HCT116 (cell line): ENCODE data around the gene RABGEF1. TPM values are rescaled to one million over a fixed set of nuclear protein-coding genes. Genes with fewer than 3 reads are reported as not detected.

ENCODE experiments used
- ATAC-seq: fragments of 200-7000 bp; cut with Tn5 transposase; 2 replicates; pipeline ENCODE4 v1.9.1; 2020; ENCODE audit warnings: mild to moderate bottlenecking, moderate library complexity
- BruUV-seq: library from RNA; stranded (reverse); fragments of 400-500 nt; replicated peaks from 2 replicates; lab custom pipeline; 2021; lab: Mats Ljungman, UMichigan
- CTCF ChIA-PET: fragments of 300-600 bp; sonication (Branson Sonifier 250); formaldehyde crosslinking; loops from one replicate; lab custom pipeline; 2021; ENCODE audit warnings: antibody characterized with exemption; lab: Charles Lee
- POLR2A ChIA-PET: fragments of 300-600, 350-600 bp; sonication (Branson Sonifier 250); formaldehyde crosslinking; loops from one replicate; lab custom pipeline; 2021; ENCODE audit warnings: antibody characterized with exemption; lab: Charles Lee
- RAD21 ChIA-PET, 2 experiments: fragments of 300-600 bp; sonication (Branson Sonifier 250); formaldehyde crosslinking; loops; one replicate each; lab custom pipeline; 2023; ENCODE audit warnings: low total read pairs in 2 of 2; ENCODE audit not compliant: uncharacterized antibody in 2 of 2, unreplicated experiment in 2 of 2, low non-redundant PET in 1 of 2; lab: Charles Lee
- DNase-seq: peaks from one replicate; pipeline ENCODE4 v3.0.0-alpha.2; 2010; ENCODE audit warnings: low read depth, low spot score
- H2AFZ ChIP-seq: fragments of 200-600 bp; shearing (Covaris generic), sonication (generic); 2 replicates; pipeline ENCODE4 v1.6.1; 2017; ENCODE audit warnings: low read depth, mixed run types, mixed read lengths, antibody characterized with exemption, low read length; ENCODE audit not compliant: poor library complexity, severe bottlenecking
- H3K27ac ChIP-seq: 2 replicates; pipeline ENCODE4 v1.5.1; 2012; ENCODE audit warnings: low read depth, low read length
- H3K27me3 ChIP-seq: fragments of 200-600 bp; sonication (generic); 2 replicates; pipeline ENCODE4 v1.6.1; 2016; ENCODE audit warnings: mixed run types, low read length, mixed read lengths; ENCODE audit not compliant: insufficient read depth
- H3K36me3 ChIP-seq, 2 experiments: fragments of 200-500 bp in 1 of 2; fragments of 200-600 bp in 1 of 2; sonication (Bioruptor generic) in 1 of 2; sonication (generic) in 1 of 2; 2 replicates each; pipeline versions ENCODE4 v1.5.1 to v1.6.1; 2014 to 2016; ENCODE audit warnings: low read length in 2 of 2, inconsistent platforms in 1 of 2, mixed read lengths in 1 of 2, mixed run types in 1 of 2; ENCODE audit not compliant: insufficient read depth in 2 of 2, control insufficient read depth in 1 of 2
- H3K4me1 ChIP-seq, 2 experiments: fragments of 200-600 bp in 1 of 2; sonication (generic) in 1 of 2; 2 replicates each; pipeline versions ENCODE4 v1.5.1 to v1.6.1; 2012 to 2017; ENCODE audit warnings: low read length in 2 of 2, inconsistent platforms in 1 of 2, mild to moderate bottlenecking in 1 of 2, mixed read lengths in 1 of 2, mixed run types in 1 of 2, moderate library complexity in 1 of 2; ENCODE audit not compliant: insufficient read depth in 2 of 2, control insufficient read depth in 1 of 2
- H3K4me2 ChIP-seq: fragments of 200-600 bp; sonication (generic); 2 replicates; pipeline ENCODE4 v1.6.1; 2017; ENCODE audit warnings: mixed run types, low read length, mixed read lengths
- H3K4me3 ChIP-seq, 2 experiments: fragments of 200-600 bp in 1 of 2; sonication (generic) in 1 of 2; replicated peaks in 1 of 2; 2 replicates each; pipeline ENCODE4 v1.5.1; 2011 to 2016; ENCODE audit warnings: low read length in 2 of 2, control low read depth in 1 of 2, low read depth in 1 of 2, mild to moderate bottlenecking in 1 of 2, mixed read lengths in 1 of 2, mixed run types in 1 of 2
- H3K79me2 ChIP-seq: fragments of 200-600 bp; sonication (generic); 2 replicates; pipeline ENCODE4 v1.6.1; 2017; ENCODE audit warnings: mild to moderate bottlenecking, mixed run types, low read length, moderate library complexity, mixed read lengths; ENCODE audit not compliant: insufficient read depth
- H3K9ac ChIP-seq: fragments of 200-600 bp; sonication (generic); 2 replicates; pipeline ENCODE4 v1.6.1; 2016; ENCODE audit warnings: low read length, mixed read lengths
- H3K9me2 ChIP-seq: fragments of 200-600 bp; sonication (generic), shearing (Covaris generic); 2 replicates; pipeline ENCODE4 v1.6.1; 2017; ENCODE audit warnings: mixed run types, mild to moderate bottlenecking, moderate library complexity; ENCODE audit not compliant: insufficient read depth
- H3K9me3 ChIP-seq, 2 experiments: fragments of 200-500 bp in 1 of 2; fragments of 200-600 bp in 1 of 2; sonication (Bioruptor generic) in 1 of 2; sonication (generic) in 1 of 2; 2 replicates each; pipeline ENCODE4 v1.6.1; 2014 to 2017; ENCODE audit warnings: low read length in 2 of 2, mixed read lengths in 2 of 2, inconsistent platforms in 1 of 2, low read depth in 1 of 2, mild to moderate bottlenecking in 1 of 2, mixed run types in 1 of 2, moderate library complexity in 1 of 2; ENCODE audit not compliant: control insufficient read depth in 1 of 2, insufficient read depth in 1 of 2
- H4K20me1 ChIP-seq: fragments of 200-600 bp; sonication (generic), shearing (Covaris generic); 2 replicates; pipeline ENCODE4 v1.6.1; 2017; ENCODE audit warnings: mixed run types, mild to moderate bottlenecking, moderate library complexity; ENCODE audit not compliant: insufficient read depth
- CBX3 ChIP-seq: IDR thresholded peaks from 2 replicates; pipeline ENCODE4 v1.6.1; 2012; ENCODE audit warnings: low read depth
- CEBPB ChIP-seq: IDR thresholded peaks from 2 replicates; pipeline ENCODE4 v1.6.1; 2012; ENCODE audit warnings: low read depth
- EGR1 ChIP-seq: IDR thresholded peaks from 2 replicates; pipeline ENCODE4 v1.6.1; 2012; ENCODE audit warnings: low read depth
- ELF1 ChIP-seq: IDR thresholded peaks from 2 replicates; pipeline ENCODE4 v1.6.1; 2012; ENCODE audit warnings: low read depth, borderline replicate concordance
- EZH2 ChIP-seq: fragments of 200-600 bp; sonication (generic); IDR thresholded peaks from 2 replicates; pipeline ENCODE4 v1.6.1; 2017; ENCODE audit warnings: antibody characterized with exemption, mixed run types
- EZH2phosphoT487 ChIP-seq: fragments of 200-600 bp; IDR thresholded peaks from 2 replicates; pipeline ENCODE4 v1.6.1; 2018; ENCODE audit warnings: antibody characterized with exemption, borderline replicate concordance
- POLR2A ChIP-seq: IDR thresholded peaks from 2 replicates; pipeline ENCODE4 v1.7.0; 2011; ENCODE audit warnings: borderline replicate concordance; ENCODE audit not compliant: insufficient read depth, insufficient read length; ENCODE audit errors: extremely low read depth
- SP1 ChIP-seq: IDR thresholded peaks from 2 replicates; pipeline ENCODE4 v1.6.1; 2012; ENCODE audit warnings: low read depth
- TCF7L2 ChIP-seq: IDR thresholded peaks from 2 replicates; pipeline ENCODE4 v1.7.0; 2011; ENCODE audit warnings: borderline replicate concordance, inconsistent platforms; ENCODE audit not compliant: insufficient read depth, insufficient read length; ENCODE audit errors: extremely low read depth
- YY1 ChIP-seq: IDR thresholded peaks from 2 replicates; pipeline ENCODE4 v1.6.1; 2011; ENCODE audit warnings: low read length, low read depth, moderate library complexity, mild to moderate bottlenecking; ENCODE audit not compliant: insufficient replicate concordance; ENCODE audit errors: extremely low read depth
- ZNF274 ChIP-seq: fragments of 200-500 bp; sonication (Bioruptor generic); IDR thresholded peaks from 2 replicates; pipeline ENCODE4 v1.6.1; 2014; ENCODE audit warnings: mild to moderate bottlenecking, low read depth, low read length, inconsistent platforms
- intact Hi-C: fragments of 100-400 bp; cut with micrococcal nuclease; formaldehyde crosslinking; loops from 2 replicates; pipeline ENCODE4 v1.10.0; 2022
- total RNA-seq: library from RNA; stranded (reverse); gene quantifications from one replicate; pipeline ENCODE4 v1.2.1, GENCODE V29; 2021; ENCODE audit not compliant: unreplicated experiment
- TF ChIP-seq, protein P1 (sequence below): IDR thresholded peaks from 2 replicates; pipeline ENCODE4 v1.6.1; 2012; ENCODE audit warnings: low read depth

The RABGEF1 gene
- total RNA-seq, 1 experiment from 2014 or later, result 22.9 TPM

GRCh38 chr7:66731986-66732385 is 8.5 kb upstream of the RABGEF1 start:
- Histone ChIP-seq H4K20me1 (no peaks in the 10 kb centered on the region), H3K36me3 (no peaks in the 10 kb centered on the region), H2AFZ (no peak overlapping the region), H3K4me1 (no peaks in the 10 kb centered on the region), H3K4me3 (no peak overlapping the region), H3K4me2 (no peak overlapping the region), H3K9ac (no peak overlapping the region), H3K27ac (no peak overlapping the region), H3K79me2 (no peaks in the 10 kb centered on the region), H3K9me2 (no peaks in the 10 kb centered on the region), H3K9me3 (no peaks in the 10 kb centered on the region), H3K27me3 (no peaks in the 10 kb centered on the region)
- intact Hi-C loops, result no loop called here
- ChIA-PET CTCF (no interaction called here), RAD21 (no interaction called here), POLR2A (no interaction called here)
- DNase-seq (no peak), ATAC-seq (0 out of 2 replicates have a peak, but pooled peaks have one; percentile 22)
- TF ChIP-seq SP1, result no peak
- TF ChIP-seq, protein P1, sequence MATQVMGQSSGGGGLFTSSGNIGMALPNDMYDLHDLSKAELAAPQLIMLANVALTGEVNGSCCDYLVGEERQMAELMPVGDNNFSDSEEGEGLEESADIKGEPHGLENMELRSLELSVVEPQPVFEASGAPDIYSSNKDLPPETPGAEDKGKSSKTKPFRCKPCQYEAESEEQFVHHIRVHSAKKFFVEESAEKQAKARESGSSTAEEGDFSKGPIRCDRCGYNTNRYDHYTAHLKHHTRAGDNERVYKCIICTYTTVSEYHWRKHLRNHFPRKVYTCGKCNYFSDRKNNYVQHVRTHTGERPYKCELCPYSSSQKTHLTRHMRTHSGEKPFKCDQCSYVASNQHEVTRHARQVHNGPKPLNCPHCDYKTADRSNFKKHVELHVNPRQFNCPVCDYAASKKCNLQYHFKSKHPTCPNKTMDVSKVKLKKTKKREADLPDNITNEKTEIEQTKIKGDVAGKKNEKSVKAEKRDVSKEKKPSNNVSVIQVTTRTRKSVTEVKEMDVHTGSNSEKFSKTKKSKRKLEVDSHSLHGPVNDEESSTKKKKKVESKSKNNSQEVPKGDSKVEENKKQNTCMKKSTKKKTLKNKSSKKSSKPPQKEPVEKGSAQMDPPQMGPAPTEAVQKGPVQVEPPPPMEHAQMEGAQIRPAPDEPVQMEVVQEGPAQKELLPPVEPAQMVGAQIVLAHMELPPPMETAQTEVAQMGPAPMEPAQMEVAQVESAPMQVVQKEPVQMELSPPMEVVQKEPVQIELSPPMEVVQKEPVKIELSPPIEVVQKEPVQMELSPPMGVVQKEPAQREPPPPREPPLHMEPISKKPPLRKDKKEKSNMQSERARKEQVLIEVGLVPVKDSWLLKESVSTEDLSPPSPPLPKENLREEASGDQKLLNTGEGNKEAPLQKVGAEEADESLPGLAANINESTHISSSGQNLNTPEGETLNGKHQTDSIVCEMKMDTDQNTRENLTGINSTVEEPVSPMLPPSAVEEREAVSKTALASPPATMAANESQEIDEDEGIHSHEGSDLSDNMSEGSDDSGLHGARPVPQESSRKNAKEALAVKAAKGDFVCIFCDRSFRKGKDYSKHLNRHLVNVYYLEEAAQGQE, result no peak
- no peak for TF ChIP-seq CEBPB
- no peak for TF ChIP-seq TCF7L2
- no peak for TF ChIP-seq YY1
- TF ChIP-seq POLR2A, result no peak
- no peak for TF ChIP-seq EGR1
- TF ChIP-seq EZH2phosphoT487, result no peak
- TF ChIP-seq ZNF274, result no peak
- no peak for TF ChIP-seq ELF1
- no peak for TF ChIP-seq CBX3
- no peak for TF ChIP-seq EZH2
- no TSS peak for BruUV-seq
